OCI-LY7 (cell line): Measurements from ENCODE around the gene ZSCAN2. TPM values are rescaled to one million over a fixed set of nuclear protein-coding genes. Genes with fewer than 3 reads are reported as not detected.

Experiments
- BruUV-seq: library from RNA; stranded (reverse); fragments of 400-500 nt; replicated peaks from 2 replicates; lab custom pipeline; 2021; lab: Mats Ljungman, UMichigan
- CTCF ChIA-PET: fragments of 300-600 bp; sonication (Branson Sonifier 250); formaldehyde crosslinking; loops from one replicate; lab custom pipeline; 2022; ENCODE audit warnings: antibody characterized with exemption; ENCODE audit not compliant: unreplicated experiment; lab: Charles Lee
- POLR2A ChIA-PET: fragments of 300-600 bp; sonication (Branson Sonifier 250); formaldehyde crosslinking; loops from one replicate; lab custom pipeline; 2022; ENCODE audit warnings: antibody characterized with exemption; lab: Charles Lee
- DNase-seq: peaks from one replicate; pipeline ENCODE4 v3.0.0-alpha.2; 2015; ENCODE audit warnings: low spot score
- H2AFZ ChIP-seq: fragments of 200-600 bp; sonication (generic), shearing (Covaris generic); 2 replicates; pipeline ENCODE4 v1.6.1; 2014; ENCODE audit warnings: mild to moderate bottlenecking, antibody characterized with exemption, low read length, moderate library complexity
- H3K27ac ChIP-seq: fragments of 200-600 bp; sonication (generic); 2 replicates; pipeline ENCODE4 v1.5.1; 2014; ENCODE audit warnings: mixed run types, low read depth, mild to moderate bottlenecking, moderate library complexity, low read length, inconsistent platforms; ENCODE audit not compliant: poor library complexity, severe bottlenecking
- H3K36me3 ChIP-seq: fragments of 200-600 bp; sonication (generic); 2 replicates; pipeline ENCODE4 v1.6.1; 2014; ENCODE audit warnings: mild to moderate bottlenecking, antibody characterized with exemption, low read length, moderate library complexity, mixed read lengths; ENCODE audit not compliant: insufficient read depth
- H3K4me1 ChIP-seq: fragments of 200-600 bp; sonication (generic); 2 replicates; pipeline ENCODE4 v1.5.1; 2014; ENCODE audit warnings: mild to moderate bottlenecking, low read length; ENCODE audit not compliant: insufficient read depth, poor library complexity, severe bottlenecking
- H3K4me2 ChIP-seq: fragments of 200-600 bp; sonication (generic); 2 replicates; pipeline ENCODE4 v1.6.1; 2014; ENCODE audit warnings: mild to moderate bottlenecking, low read length
- H3K4me3 ChIP-seq: fragments of 200-600 bp; sonication (generic); 2 replicates; pipeline ENCODE4 v1.5.1; 2014; ENCODE audit warnings: mild to moderate bottlenecking, low read depth, low read length; ENCODE audit not compliant: poor library complexity, severe bottlenecking
- H3K79me2 ChIP-seq: fragments of 200-600 bp; sonication (generic); 2 replicates; pipeline ENCODE4 v1.6.1; 2016; ENCODE audit warnings: low read depth, mild to moderate bottlenecking, low read length, moderate library complexity, mixed read lengths; ENCODE audit not compliant: insufficient read depth
- H3K9me2 ChIP-seq: fragments of 200-600 bp; sonication (generic); 2 replicates; pipeline ENCODE4 v1.6.1; 2016; ENCODE audit warnings: mild to moderate bottlenecking, low read length, mixed read lengths; ENCODE audit not compliant: insufficient read depth
- H3K9me3 ChIP-seq: fragments of 200-600 bp; sonication (generic); 2 replicates; pipeline ENCODE4 v1.6.1; 2014; ENCODE audit warnings: mild to moderate bottlenecking, mixed run types, low read length, mixed read lengths
- H4K20me1 ChIP-seq: fragments of 200-600 bp; sonication (generic); 2 replicates; pipeline ENCODE4 v1.6.1; 2014; ENCODE audit warnings: mild to moderate bottlenecking, antibody characterized with exemption, low read length, moderate library complexity, mixed read lengths; ENCODE audit not compliant: insufficient read depth
- CTCF ChIP-seq: fragments of 200-600 bp; sonication (generic); conservative IDR thresholded peaks from 2 replicates; pipeline ENCODE4 v1.5.1; 2014; ENCODE audit warnings: mild to moderate bottlenecking, antibody characterized with exemption, low read length, moderate library complexity, mixed read lengths
- EZH2phosphoT487 ChIP-seq: fragments of 200-600 bp; sonication (generic); IDR thresholded peaks from 2 replicates; pipeline ENCODE4 v1.6.1; 2018; ENCODE audit warnings: low read depth, borderline replicate concordance, mild to moderate bottlenecking, mixed run types, antibody characterized with exemption, low read length, moderate library complexity, mixed read lengths
- intact Hi-C: fragments of 100-400 bp; cut with micrococcal nuclease; formaldehyde crosslinking; loops from one replicate; pipeline ENCODE4 v1.10.0; 2022; ENCODE audit not compliant: unreplicated experiment
- total RNA-seq, 2 experiments: library from RNA; depleted of rRNA in 1 of 2; stranded (reverse); fragments of >200 nt in 1 of 2; shearing (Covaris generic) in 1 of 2; gene quantifications; 2 replicates each; pipeline ENCODE4 v1.2.3, GENCODE V29; 2014 to 2022

The ZSCAN2 gene
- total RNA-seq, 2 experiments from 2014 or later, result 12.0 to 12.4 TPM

DNA sequence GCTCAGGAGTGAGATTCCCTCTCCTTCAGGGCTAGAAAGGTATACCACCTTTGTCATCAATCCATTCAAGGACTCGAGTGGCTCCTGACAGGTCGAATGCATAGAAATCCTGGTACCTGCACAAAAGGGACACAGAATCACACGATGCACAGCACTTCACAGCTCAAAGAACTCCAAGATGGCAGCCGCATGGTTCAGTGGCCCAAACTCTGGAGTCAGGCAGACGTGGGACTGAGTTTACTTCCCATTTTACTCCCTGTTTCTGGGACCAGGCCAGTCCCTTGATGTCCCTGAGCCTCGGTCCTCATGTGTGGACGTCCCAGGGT lies 52.7 kb downstream of the ZSCAN2 start:
- DNase-seq, result no peak
- TSS peak; percentile 89 for BruUV-seq
- no peaks in the 10 kb centered on the region for H4K20me1 ChIP-seq
- H3K27ac ChIP-seq, result peak overlapping the region; percentile 55
- TF ChIP-seq EZH2phosphoT487, result no peak
- TF ChIP-seq CTCF, result no peak
- peaks cover 16% of the 10 kb centered on the region; the same call in 1 of the 2 replicates for H3K79me2 ChIP-seq
- peak overlapping the region; percentile 80 for H3K4me3 ChIP-seq
- POLR2A ChIA-PET, result interaction anchor here (0.6 to 2.5 kb wide), 8 partner anchors 11 to 99 kb away, joined by 3 to 14 read pairs (median 4); partner anchors contain the start of gene ZSCAN2
- H3K36me3 ChIP-seq, result peaks cover 40% of the 10 kb centered on the region
- H3K4me1 ChIP-seq, result peaks cover 29% of the 10 kb centered on the region
- peak overlapping the region; percentile 91 for H3K4me2 ChIP-seq
- no peaks in the 10 kb centered on the region for H3K9me3 ChIP-seq
- CTCF ChIA-PET, result interaction anchor here (0.6 to 1.9 kb wide), 4 partner anchors 22 to 225 kb away, joined by 3 to 5 read pairs (median 3); partner anchors contain the start of gene SEC11A
- H2AFZ ChIP-seq, result peak overlapping the region; percentile 79; the same call in 1 of the 2 replicates
- H3K9me2 ChIP-seq, result no peaks in the 10 kb centered on the region
- intact Hi-C loops, result no loop called here

DNA sequence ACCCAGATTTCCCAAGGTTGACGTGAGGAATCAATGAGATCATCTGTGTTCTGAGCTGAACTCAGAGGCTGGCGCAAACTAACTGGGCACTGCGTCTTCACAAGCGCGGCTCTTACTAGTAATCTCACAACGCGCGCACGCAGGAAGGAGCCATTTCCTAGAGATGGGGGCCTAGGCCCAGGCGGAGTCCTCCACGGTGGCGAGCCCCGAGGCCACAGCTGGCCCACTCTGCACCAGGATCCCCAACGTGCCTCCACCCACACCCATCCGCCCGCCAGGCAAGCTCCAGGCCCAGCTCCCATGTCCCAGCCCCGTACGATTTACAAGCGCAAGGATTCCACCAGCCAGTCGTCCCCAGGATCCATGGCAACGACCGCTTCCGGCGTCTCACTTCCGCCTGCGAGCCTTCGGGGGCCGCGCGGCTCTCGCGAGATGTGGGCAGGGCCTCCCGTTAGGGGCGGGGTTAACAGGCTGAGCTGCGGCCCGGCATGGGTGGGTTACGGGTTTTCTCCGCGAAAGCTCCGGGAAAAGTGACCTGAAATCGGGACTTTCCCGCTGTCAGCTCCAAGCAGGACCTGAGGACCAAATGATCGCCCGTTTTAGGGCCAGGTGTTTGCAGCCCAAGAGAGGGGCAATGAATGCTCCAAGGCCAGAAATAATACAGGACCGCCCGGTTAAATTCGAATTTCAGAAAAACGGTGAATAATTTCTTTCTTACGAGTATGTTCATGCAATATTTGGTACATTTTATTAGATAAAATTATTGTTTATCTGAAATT lies 53.3 kb downstream of the ZSCAN2 start, which contains the start of gene WDR73:
Gene WDR73, minus strand, starts transcription at position 374 of the 779 bp plus-strand sequence. Its CDS starts 9 bp downstream, at position 365.
- peaks cover 35% of the 10 kb centered on the region for H3K36me3 ChIP-seq
- H3K27ac ChIP-seq, result peak within 1 kb of the TSS; percentile 55
- peaks cover 16% of the 10 kb centered on the region; the same call in 1 of the 2 replicates for H3K79me2 ChIP-seq
- BruUV-seq, result TSS peak; percentile 76
- H3K4me1 ChIP-seq, result peaks cover 34% of the 10 kb centered on the region
- H3K4me2 ChIP-seq, result peak within 1 kb of the TSS; percentile 91
- CTCF ChIA-PET, result interaction anchor here (0.6 to 1.9 kb wide), 4 partner anchors 22 to 224 kb away, joined by 3 to 5 read pairs (median 3); partner anchors contain the start of gene SEC11A
- DNase-seq, result peak; percentile 97
- intact Hi-C loops, result loop anchor here (1.0 to 2.0 kb wide), 6 partner anchors 55 to 326 kb away; partner anchors contain the start of genes SEC11A and ZNF592
- TF ChIP-seq CTCF (no peak), EZH2phosphoT487 (no peak)
- H3K9me3 ChIP-seq, result no peaks in the 10 kb centered on the region
- no peaks in the 10 kb centered on the region for H4K20me1 ChIP-seq
- H2AFZ ChIP-seq, result peak within 1 kb of the TSS; percentile 79
- POLR2A ChIA-PET, result interaction anchor here (0.6 to 2.5 kb wide), 8 partner anchors 11 to 98 kb away, joined by 3 to 14 read pairs (median 4); partner anchors contain the start of gene ZSCAN2
- H3K4me3 ChIP-seq, result peak within 1 kb of the TSS; percentile 80
- H3K9me2 ChIP-seq, result no peaks in the 10 kb centered on the region
